Retinal pigment epithelial cell (primary cell): Measurements from ENCODE around the gene ZNF318.
A peak's percentile ranks its signal among the peaks of the same experiment; 100 is the strongest.

Experiments
- DNase-seq: peaks from one replicate; pipeline ENCODE4 v3.0.0-alpha.2; 2010; ENCODE audit warnings: low read depth
- H3K4me3 ChIP-seq: 2 replicates; pipeline ENCODE4 v1.5.1; 2011; ENCODE audit warnings: mild to moderate bottlenecking, low read length, control low read depth, moderate library complexity
- CTCF ChIP-seq: conservative IDR thresholded peaks from 2 replicates; pipeline ENCODE4 v1.5.1; 2011; ENCODE audit warnings: low read depth, low read length, control low read depth, inconsistent platforms

ZNF318 gene

GRCh38 chr6:43331891-43332290, 37.6 kb downstream of the ZNF318 start:
- no peak overlapping the region for H3K4me3 ChIP-seq
- TF ChIP-seq CTCF = no peak
- no peak for DNase-seq

- DNase-seq = no peak
- no peak for TF ChIP-seq CTCF
- no peak overlapping the region for H3K4me3 ChIP-seq
Measured at GRCh38 chr6:43331470-43331869, 38.0 kb downstream of the ZNF318 start.

- H3K4me3 ChIP-seq = no peak overlapping the region
- no peak for TF ChIP-seq CTCF
- peak; percentile 27 for DNase-seq
Measured at GRCh38 chr6:43328528-43328927, 40.9 kb downstream of the ZNF318 start.

GRCh38 chr6:43325876-43326275, 43.6 kb downstream of the ZNF318 start:
- DNase-seq = no peak
- TF ChIP-seq CTCF = no peak
- no peak overlapping the region for H3K4me3 ChIP-seq

GRCh38 chr6:43318011-43318410, 51.4 kb downstream of the ZNF318 start:
- TF ChIP-seq CTCF = no peak
- no peak overlapping the region for H3K4me3 ChIP-seq
- no peak for DNase-seq

GRCh38 chr6:43313813-43314212, 55.6 kb downstream of the ZNF318 start:
- no peak overlapping the region for H3K4me3 ChIP-seq
- no peak for DNase-seq
- TF ChIP-seq CTCF = no peak

- no peak for TF ChIP-seq CTCF
- no peak overlapping the region for H3K4me3 ChIP-seq
- no peak for DNase-seq
Measured at GRCh38 chr6:43311666-43312065, 57.8 kb downstream of the ZNF318 start.
